ENCODE results near the gene TARS3.
"Not testable (repeated sequence)": the region's sequence is repeated elsewhere in the genome, so short reads cannot be mapped to it uniquely, and the experiment has no call there.

TARS3 gene

GRCh38 chr15:101723874-101724674 lies at the start of gene TARS3:
TSS of gene TARS3 (minus strand) at chr15:101724473. CDS start at chr15:101724387, 86 bp downstream.
- peak; percentile 96 for DNase-seq

DNA sequence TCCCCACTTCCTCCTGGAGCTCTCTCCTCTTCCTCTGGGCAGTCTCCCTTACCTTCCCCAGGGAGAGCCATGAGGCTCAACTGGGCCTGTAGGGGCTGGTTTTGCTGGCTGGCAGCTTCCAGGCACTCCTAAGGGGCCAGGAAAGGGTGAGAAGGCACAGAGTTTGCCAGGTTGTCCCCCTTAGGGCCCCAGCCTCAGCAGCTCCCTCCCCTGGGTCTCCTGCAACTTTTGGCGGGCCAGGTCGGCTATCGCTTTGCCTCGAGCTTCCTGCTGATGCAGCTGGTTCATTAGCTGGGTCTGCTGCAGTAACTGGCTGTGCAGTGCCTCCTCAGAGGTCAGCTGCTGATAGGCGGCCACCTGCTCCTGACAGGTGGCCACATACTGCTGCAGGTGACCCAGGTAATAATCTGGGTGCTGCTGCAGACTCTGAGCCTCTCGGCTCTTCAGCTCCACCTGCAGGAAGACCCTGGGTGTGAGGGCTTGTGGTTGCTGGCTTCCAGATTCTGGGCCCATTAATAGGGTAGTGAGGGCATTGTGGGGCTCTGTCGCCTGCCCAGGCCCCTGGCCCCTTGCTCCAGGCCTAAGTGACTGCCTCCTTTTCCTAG lies 49.3 kb upstream of the TARS3 start:
- DNase-seq, result peak; percentile 13

DNA sequence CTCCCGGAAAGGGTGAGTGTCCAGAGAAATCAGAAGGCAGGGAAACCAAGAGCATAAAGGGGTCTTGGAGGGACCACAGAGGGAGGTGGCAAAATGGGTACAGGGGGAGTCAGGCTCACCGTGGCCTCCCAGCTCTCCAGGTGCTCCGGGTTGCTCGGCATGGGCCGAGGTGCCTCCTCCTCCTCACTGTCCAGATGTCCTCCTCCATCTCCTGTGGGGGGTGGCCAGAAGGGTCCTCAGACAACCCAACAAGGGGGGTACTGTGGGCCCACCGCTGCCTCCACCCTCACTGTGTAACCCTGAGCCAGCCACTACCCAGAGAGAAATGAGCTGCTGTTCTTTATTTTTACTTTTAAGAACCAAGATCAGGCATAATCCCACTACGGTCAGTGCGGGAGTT lies 48.6 kb upstream of the TARS3 start:
- no peak for DNase-seq

- peak; percentile 7 for DNase-seq
Observed at GRCh38 chr15:101767083-101767640, 42.9 kb upstream of the TARS3 start.

DNA sequence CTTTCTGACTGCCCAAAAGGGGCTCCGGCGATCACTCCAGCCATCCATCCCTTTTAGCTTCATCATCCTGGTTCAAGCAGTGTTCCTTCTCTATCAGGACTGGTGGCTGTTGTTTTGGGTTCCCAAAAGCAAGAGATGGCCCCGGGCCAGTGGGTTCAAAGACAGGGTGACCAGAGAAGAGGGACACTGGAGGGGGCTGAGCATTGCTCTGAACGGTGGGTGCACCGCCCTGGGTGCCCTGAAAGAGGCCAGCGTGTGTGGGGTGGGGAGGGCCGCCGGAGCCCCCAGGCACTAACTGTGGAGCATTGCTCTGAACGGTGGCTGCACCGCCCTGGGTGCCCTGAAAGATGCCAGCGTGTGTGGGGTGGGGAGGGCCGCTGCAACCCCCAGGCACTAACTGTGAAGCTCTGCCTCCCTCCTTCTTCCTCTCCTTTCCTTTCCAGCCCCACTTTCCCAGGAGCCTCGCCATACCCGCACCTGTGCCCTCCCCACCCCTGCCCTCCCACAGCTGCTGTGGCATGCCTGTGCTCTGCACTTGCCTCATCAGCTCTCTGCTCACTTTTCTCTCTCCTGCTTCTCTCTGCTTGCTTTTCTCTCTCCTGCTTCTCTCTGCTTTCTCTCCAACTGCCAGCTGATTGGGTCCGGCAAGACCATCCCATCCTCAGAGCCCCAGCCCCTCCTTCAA lies 41.6 kb upstream of the TARS3 start:
- peak; percentile 9 for DNase-seq

GRCh38 chr15:101765340-101765671 lies 41.0 kb upstream of the TARS3 start:
- DNase-seq, result not testable (repeated sequence)

- DNase-seq, result not testable (repeated sequence)
Observed at GRCh38 chr15:101764669-101765339, 40.5 kb upstream of the TARS3 start.

- DNase-seq, result not testable (repeated sequence)
Observed at GRCh38 chr15:101746716-101747082, 22.4 kb upstream of the TARS3 start.

DNA sequence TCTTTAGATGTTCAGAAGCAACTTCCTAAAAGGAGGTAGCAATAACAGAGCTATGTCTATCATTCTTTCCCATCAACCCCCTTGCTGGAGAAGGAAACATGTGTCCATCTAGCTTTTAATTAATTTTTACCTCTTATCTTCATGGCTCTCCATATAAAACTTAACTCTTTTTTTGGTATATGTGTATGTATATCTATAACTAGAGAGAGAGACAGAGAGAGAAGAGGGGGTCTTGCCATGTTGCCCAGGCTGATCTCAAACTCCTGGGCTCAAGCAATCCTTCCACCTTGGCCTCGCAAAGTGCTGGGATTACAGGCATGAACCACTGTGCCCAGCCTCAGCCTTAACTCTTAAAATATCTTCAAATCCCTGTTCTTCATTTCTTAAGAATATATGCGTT lies 10.6 kb upstream of the TARS3 start:
- DNase-seq, result not testable (repeated sequence)

- no peak for DNase-seq
Observed at GRCh38 chr15:101733545-101733944, 9.3 kb upstream of the TARS3 start.

DNA sequence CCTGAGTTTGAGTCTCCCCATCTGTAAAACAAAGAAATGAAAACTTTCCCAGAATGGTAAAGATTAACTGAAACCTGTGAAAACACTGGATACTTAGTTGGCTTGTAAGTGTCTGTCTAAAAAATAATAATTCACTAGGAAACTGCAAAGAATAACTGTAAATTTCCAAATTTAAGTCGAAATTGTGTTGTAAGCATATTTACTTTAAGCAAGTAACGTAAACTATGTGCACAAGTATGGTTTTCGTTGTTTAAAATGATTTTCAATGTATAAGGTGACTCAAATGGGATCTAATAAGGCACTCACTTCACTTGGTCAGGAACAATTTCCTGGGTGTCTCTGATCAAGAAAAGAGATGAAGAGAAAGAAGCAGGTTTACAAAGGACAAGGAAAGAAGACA lies 8.5 kb upstream of the TARS3 start:
- DNase-seq, result no peak

- no peak for DNase-seq
Observed at GRCh38 chr15:101731746-101732145, 7.5 kb upstream of the TARS3 start.

GRCh38 chr15:101727186-101727585 lies 2.9 kb upstream of the TARS3 start:
- DNase-seq, result no peak

DNA sequence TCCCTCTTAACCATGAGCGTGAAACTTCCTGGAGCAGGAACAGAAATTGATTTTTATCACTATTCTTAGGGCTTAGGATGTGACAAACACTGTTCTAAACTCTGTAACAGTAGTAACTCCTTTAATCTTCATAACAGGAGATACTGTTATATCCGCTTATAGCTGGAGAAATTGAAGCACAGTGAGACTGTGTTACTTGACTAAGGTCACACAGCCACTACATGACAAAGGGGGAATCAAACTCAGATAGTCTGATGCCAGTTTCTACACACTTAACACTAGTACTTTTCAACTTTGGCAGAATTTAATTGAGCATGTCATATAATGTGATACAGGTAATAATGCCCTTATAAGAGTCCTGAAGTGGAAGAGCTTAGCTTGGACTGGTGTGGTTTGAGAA lies 800 bp upstream of the TARS3 start:
- DNase-seq, result no peak

- no peak for DNase-seq
Observed at GRCh38 chr15:101724675-101725005, 367 bp upstream of the TARS3 start.

DNA sequence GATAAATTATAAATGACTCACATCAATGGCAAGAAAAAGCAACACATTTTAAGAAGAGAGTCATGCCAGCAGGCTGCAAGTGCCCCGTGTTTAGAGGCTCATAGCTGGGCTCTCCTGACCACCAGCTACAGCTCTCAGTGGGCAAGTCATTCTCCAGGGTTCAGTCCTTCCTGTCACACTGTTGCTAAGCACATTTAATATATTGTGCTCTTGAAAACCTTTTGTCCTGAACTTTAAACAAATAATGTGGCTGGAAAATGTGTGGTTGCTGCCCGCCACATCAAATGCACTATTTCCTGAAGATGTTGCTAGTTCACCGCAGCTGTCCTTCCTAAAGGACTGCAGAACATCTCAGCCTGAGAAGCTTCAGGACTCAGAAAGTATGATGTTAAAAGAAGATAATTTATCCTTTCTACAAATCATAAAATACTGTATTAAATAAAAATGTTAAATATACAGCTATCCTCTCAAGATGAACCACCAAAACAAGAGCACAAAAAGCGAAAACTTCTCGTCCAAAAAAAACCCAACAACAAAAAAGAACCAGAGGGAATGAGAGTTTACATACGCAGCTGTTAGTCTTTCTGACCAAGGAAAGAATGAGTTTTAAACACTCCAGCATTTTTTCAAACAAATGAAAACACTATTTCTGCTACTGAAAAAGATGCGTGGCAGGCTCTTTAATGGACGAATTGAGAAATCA lies 951 bp downstream of the TARS3 start:
- peak; percentile 25 for DNase-seq

- no peak for DNase-seq
Observed at GRCh38 chr15:101718896-101719295, 5.4 kb downstream of the TARS3 start.

GRCh38 chr15:101712078-101712477 lies 12.2 kb downstream of the TARS3 start:
- no peak for DNase-seq

DNA sequence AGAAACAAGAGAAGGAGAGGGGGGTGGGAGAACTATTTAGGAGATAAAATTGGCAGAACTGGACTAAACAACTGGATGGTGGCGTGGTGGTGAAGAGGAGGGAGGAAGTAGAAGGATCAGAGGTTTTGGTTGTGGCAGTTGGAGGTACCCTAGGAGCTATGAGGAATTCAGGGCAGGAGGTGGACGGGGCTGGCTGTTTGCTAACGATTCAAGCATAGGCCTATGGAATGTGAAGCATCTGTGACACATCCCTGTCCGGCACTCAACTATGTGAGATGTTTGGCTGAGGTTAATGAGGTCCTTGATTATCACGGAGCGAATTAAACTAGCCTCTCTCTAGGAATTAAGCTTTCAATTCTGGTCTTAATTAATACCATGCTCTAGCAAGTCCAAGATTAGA lies 13.5 kb downstream of the TARS3 start:
- no peak for DNase-seq

DNA sequence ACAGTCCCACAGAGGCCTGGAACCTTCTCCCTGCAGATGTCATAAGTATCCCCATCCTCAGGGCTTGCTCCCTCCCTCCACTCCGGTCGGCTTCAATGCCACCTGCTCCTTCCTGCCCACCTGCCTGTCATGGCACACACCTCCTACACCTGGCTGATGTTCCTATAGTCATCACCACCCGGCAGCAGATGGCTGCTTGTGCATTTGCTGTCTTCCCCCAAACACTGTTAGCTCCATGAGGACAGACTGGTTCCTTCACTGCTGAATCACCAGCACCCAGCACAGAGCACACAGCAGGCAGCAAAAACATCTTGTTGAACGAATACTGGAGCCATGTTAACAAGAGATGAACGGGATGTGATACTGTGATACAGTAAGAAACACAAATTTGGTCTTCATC lies 14.8 kb downstream of the TARS3 start:
- no peak for DNase-seq

DNA sequence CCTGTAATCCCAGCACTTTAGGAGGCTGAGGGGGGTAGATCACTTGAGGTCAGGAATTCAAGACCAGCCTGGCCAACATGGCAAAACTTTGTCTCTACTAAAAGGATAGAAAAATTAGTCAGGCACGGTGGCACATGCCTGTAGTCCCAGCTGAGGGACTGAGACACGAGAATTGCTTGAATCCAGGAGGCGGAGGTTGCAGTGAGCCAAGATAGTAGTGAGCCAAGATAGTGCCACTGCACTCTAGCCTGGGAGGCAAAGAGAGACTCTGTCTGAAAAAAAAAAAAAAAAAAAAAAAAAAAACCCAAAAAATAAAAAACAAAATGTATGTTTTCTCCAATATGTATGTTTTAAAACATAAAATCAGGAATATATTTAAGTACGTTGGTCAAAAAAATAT lies 16.3 kb downstream of the TARS3 start:
- no peak for DNase-seq

- DNase-seq, result no peak
Observed at GRCh38 chr15:101702077-101702476, 22.2 kb downstream of the TARS3 start.

DNA sequence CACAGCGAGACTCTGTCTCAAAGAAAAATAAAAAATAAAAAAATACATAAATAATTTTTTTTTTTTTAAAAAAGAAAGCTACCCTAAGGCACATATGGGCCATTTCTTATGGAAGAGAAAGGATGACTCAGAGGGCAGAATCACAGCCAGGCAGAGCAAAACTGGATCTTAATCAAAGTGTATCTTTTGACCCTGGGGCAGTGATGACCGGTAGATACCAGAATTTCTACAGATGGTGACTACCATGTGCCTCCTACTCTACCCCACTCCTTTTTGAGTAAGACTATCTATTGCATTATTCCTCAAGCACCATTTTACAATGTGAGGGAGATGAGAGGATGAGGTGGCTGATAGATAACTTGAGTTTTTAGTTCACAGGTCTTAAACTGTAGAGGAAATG lies 26.0 kb downstream of the TARS3 start:
- DNase-seq, result no peak

Data from right hindlimb (tissue), 1 donor.